HFF-Myc (cell line): Measurements from ENCODE around the gene FSTL4.

ENCODE experiments used
- DNase-seq: peaks from one replicate; pipeline ENCODE4 v3.0.0-alpha.2; 2011; ENCODE audit warnings: low read depth; ENCODE audit errors: extremely low read depth
- H3K4me3 ChIP-seq: replicated peaks from 2 replicates; pipeline ENCODE4 v1.5.1; 2011; ENCODE audit warnings: low read depth, mild to moderate bottlenecking, control low read depth, low read length
- TF ChIP-seq, protein P1 (sequence below): IDR thresholded peaks from 2 replicates; pipeline ENCODE4 v1.5.1; 2012; ENCODE audit warnings: mild to moderate bottlenecking, low read depth, low read length, control low read depth; ENCODE audit errors: missing control alignments

Gene FSTL4

DNA sequence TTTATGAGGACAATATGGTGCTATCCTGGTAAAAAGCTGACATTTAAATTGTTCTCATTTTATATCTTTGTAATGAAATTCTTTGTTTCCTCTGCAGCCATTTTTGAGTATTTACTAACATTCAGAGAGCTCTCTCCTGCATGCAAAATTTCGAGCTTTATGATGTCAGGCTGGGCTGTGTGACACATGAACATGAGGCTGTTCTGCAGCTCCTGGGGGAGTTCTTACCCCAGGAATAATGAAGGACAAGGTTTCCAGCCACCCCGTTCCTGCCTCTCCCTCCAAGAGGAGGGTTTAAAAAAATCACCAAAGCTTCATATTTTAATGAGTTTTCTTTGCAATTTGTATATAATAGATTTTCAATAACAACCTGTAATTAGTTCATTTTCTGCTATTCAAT lies 308.2 kb downstream of the FSTL4 start:
- TF ChIP-seq, protein P1, sequence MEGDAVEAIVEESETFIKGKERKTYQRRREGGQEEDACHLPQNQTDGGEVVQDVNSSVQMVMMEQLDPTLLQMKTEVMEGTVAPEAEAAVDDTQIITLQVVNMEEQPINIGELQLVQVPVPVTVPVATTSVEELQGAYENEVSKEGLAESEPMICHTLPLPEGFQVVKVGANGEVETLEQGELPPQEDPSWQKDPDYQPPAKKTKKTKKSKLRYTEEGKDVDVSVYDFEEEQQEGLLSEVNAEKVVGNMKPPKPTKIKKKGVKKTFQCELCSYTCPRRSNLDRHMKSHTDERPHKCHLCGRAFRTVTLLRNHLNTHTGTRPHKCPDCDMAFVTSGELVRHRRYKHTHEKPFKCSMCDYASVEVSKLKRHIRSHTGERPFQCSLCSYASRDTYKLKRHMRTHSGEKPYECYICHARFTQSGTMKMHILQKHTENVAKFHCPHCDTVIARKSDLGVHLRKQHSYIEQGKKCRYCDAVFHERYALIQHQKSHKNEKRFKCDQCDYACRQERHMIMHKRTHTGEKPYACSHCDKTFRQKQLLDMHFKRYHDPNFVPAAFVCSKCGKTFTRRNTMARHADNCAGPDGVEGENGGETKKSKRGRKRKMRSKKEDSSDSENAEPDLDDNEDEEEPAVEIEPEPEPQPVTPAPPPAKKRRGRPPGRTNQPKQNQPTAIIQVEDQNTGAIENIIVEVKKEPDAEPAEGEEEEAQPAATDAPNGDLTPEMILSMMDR = no peak
- DNase-seq = no peak
- no peak overlapping the region for H3K4me3 ChIP-seq

DNA sequence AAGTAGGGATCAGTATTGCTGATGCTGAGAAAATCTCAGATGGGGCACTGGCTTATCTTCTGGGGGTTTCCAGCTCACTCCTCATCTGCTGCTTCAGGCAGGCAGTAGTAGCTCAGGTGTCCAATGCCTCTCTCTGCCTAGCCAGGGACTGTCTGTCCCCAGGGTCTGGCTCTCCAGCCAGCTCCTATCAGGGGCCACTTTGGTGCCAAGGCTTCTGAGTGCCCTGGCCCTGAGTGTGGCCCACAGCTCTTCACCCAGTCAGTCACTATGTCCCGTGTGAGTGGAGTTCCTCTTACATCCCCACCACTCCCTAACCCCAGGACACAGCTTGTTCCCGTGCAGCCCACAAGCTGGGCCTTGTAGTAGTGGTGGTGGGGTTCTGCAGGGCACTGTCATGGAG lies 309.0 kb downstream of the FSTL4 start:
- H3K4me3 ChIP-seq = no peak overlapping the region
- DNase-seq = no peak
- TF ChIP-seq, protein P1 = no peak

DNA sequence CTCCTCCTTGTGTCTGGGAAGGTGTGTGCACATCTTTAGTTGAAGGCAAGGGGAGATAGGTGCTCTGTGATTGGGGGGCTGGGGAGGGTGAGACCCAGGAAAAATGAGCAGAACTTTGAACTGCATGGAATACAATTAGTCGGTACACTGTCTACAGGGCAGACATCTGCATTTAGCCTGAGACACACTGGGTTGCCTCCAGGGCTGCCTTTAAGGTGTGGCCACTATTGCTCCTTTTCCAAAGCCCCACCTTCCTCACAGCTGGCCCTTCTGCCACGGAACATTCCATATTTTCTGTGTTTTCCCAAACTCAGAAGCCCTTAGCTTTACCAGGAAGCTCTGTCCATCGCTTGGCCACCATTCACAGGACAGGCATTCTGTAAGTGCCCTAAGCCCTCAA lies 312.6 kb downstream of the FSTL4 start:
- H3K4me3 ChIP-seq = no peak overlapping the region
- TF ChIP-seq, protein P1 = no peak
- DNase-seq = no peak

DNA sequence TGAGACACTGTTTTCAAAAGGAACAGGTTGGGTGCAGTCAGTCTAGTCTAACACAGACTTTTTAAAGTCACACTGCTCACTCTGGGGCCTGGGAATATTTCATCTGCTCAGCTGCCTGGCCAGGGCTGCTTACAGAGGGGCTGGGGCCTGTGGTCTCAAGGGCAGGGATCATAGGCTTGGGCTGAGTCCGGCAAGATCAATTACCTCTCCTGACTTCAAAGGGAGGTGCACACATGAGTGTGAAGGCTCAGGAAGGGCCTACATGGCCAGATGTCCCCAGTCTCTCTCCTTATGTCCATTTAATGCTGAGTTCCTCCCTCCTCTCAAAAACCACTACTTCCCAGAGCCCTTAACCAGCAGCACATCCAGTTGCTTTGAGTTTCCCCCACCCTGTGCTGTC lies 313.3 kb downstream of the FSTL4 start:
- no peak for DNase-seq
- TF ChIP-seq, protein P1 = no peak
- H3K4me3 ChIP-seq = no peak overlapping the region

DNA sequence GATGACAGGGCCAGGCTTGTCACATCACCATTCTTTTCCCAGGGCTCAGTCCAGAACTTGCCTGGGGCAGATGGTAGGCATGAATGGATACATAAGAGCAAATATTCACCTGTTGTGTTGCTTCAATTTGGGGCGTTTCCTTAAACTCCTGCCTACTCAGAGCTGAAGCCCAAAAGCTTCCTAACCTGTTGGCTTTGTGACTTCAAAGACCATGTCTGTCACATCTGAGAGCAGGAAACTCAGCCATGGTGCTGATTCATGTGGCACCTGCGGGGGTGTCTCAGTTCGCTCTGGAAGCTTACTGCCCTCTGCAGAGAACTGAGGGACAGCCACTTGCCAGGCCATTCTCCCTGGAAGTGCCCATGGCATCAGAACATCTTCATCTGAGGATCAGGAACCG lies 313.9 kb downstream of the FSTL4 start:
- no peak for DNase-seq
- H3K4me3 ChIP-seq = no peak overlapping the region
- TF ChIP-seq, protein P1 = no peak

DNA sequence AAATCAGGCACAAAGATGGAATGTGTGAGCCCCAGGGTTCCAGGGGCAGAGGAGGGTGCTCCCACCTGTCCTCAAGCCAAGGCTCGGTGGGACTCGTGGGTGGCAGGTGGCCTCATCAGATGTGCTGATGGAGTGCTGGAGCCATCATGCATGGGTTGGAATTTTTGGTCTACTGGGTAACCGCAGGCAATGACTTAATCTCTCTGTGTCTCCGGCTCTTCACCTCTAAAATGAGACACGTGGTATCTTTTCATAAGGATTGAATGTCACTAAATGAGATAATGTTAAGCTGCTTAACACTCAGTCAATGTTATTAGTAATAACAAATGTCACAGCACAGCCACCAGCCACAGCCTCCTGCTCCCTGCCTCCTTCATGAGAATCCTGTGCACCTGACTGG lies 315.0 kb downstream of the FSTL4 start:
- no peak for DNase-seq
- H3K4me3 ChIP-seq = no peak overlapping the region
- TF ChIP-seq, protein P1 = no peak

DNA sequence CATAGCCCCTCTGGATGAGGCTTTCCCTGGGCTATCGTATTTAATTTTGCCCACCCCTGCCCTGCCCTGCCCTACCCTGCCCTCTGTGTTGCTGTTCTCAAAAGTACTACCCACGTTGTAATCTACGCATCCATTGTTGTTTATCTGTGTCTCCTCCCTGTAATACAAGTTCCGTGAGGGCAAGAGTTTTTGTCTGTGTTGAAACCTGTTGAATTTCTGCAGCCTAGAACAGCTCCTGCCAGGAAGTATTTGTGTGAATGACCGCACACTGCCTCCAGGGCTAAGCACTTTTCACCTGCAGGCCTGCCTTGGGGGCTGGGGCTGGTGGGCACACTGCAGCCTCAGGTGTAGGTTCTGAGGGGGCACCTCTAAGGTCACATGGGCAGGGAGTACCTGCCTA lies 315.7 kb downstream of the FSTL4 start:
- no peak for DNase-seq
- TF ChIP-seq, protein P1 = no peak
- H3K4me3 ChIP-seq = no peak overlapping the region
